HuH-7.5 (cell line): ENCODE measurements around the gene ASF1A.
"Not testable (repeated sequence)": the region's sequence is repeated elsewhere in the genome, so short reads cannot be mapped to it uniquely, and the experiment has no call there.

Source experiments
- DNase-seq: peaks from one replicate; pipeline ENCODE4 v3.0.0; 2011; ENCODE audit warnings: low spot score

ASF1A gene

GRCh38 chr6:118893807-118894424 lies at the start of gene ASF1A:
Gene ASF1A (plus strand): TSS chr6:118894152. CDS start chr6:118894414, 262 bp downstream.
- peak; percentile 82 for DNase-seq

- no peak for DNase-seq
These were observed 49.0 kb upstream of the ASF1A start for GRCh38 chr6:118844915-118845314.

DNA sequence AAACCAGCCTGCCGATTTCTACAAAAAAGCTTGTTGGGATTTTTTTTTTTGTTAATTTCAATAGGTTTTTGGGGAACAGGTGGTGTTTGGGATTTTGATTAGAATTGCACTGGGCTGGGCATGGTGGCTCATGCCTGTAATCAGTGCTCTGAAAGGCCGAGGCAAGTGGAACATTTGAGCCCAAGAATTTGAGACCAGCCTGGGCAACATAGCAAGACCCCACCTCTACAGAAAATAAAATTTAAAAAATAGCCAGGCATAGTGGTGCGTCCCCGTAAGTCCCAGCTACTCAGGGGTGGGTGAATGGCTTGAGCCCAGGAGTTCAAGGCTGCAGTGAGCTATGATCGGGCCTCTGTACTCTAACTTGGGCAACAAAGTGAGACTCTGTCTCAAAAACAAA lies 40.5 kb upstream of the ASF1A start:
- no peak for DNase-seq

DNA sequence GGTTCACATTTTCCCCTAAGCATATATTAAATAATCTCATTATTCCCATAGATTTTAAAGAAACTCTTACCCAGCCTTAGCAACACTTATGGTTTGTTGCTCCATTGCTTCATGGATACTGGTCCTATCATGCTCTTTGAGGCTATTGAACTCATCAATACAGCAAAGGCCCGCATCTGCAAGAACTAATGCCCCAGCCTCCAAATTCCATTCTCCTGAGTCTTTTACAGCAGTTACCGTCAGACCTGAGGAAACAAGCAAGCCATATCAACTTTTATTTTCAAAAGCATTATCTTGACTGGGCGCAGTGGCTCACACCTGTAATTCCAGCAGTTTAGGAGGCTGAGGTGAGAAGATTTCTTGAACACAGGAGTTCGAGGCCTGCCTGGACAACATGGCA lies 37.7 kb upstream of the ASF1A start:
- no peak for DNase-seq

- no peak for DNase-seq
These were observed 34.4 kb upstream of the ASF1A start for GRCh38 chr6:118859517-118860064.

- no peak for DNase-seq
These were observed 33.6 kb upstream of the ASF1A start for GRCh38 chr6:118860363-118860762.

DNA sequence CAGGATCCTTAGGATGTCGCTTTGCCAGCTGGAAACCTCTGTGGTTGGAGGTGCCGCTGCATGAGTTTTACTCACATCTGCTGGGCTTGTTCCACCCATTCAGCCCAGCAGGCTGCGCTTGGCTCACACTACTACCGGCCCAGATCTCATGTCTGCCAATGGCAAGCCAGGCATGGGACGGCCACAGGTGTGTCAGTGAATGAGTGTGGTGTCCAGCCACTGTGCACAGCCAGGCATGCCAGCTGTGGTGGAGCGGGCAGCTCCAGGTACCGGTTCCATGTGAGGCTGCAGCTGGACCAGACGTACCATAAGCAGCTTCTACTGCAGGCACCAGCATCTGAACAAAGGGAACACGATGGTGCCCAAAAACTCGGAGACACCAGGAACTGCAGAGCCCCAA lies 33.1 kb upstream of the ASF1A start:
- no peak for DNase-seq

- no peak for DNase-seq
These were observed 31.5 kb upstream of the ASF1A start for GRCh38 chr6:118862443-118862842.

DNA sequence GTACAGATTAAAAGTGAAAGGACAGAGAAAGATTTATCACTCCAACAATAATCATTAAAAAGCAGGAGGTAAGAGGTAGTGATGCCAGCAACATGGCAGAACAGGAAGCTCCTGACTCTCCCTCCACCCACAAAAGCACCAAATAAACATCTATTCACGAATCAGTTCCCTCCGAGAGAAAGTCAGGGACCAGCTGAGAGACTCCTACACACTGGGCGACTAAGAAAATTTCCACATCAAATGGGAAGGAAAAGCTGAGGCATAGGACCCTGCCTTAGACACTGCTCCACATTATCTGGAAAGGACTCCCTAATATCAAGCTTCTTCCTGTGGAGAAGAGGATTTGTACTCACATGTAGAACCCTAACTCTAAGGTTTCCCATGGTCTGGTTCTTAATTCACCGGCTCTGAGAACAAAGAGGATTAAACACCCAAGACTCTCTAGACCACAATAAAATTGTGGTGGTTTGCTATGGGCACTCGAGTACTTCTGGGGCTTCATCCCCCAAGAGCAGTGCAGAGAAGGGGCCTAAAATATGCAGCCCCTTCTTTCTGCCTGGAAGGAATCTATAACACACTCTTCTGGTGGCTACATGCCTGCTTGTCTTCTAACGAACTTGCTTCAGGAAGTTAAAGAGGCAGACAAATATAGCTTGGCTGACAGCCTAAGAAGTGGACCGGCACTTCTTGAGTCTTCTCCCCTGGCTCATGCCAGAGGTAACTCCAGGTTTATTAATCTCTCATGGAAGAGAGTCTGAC lies 29.4 kb upstream of the ASF1A start:
- no peak for DNase-seq

GRCh38 chr6:118865100-118865391 lies 28.9 kb upstream of the ASF1A start:
- no peak for DNase-seq

DNA sequence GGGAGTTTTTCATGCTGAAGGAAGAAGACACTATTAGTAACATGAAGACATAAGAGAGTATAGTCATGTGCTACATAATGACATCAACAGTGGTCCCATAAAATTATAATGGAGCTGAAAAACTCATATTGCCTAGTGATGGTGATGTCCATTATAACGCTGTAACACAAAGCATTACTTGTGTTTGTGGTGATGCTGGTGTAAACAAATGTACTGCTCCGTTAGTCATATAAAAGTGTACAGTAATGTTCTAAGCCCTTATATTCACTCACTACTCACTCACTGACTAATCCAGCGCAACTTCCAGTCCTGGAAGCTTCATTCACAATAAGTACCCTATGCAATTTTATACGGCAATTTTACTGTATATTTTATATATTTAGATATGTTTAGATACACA lies 26.8 kb upstream of the ASF1A start:
- no peak for DNase-seq

DNA sequence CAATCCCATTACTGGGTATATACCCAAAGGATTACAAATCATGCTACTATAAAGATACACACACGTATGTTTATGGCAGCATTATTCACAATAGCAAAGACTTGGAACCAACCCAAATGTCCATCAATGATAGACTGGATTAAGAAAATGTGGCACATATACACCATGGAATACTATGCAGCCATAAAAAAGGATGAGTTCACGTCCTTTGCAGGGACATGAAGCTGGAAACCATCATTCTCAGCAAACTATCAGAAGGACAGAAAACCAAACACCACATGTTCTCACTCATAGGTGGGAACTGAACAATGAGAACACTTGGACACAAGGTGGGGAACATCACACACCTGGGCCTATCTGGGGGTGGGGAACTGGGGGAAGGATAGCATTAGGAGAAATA lies 25.1 kb upstream of the ASF1A start:
- not testable (repeated sequence) for DNase-seq

DNA sequence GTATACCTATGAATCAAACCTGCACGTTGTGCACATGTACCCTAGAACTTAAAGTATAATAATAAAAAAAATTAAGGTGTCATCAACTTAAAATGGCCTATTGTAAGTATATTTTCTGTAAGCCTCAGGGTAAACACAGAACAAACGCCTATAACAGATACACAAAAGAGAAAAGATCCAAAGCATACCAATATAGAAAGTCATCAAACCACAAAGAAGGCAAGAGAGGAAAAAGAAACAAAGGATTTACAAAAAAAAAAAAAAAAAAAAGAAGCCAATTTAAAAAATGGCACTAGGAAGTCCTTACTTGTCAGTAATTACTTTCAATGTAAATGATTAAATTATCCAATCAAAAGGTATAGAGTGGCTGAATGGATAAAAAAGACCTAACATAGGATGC lies 24.6 kb upstream of the ASF1A start:
- DNase-seq, result no peak

DNA sequence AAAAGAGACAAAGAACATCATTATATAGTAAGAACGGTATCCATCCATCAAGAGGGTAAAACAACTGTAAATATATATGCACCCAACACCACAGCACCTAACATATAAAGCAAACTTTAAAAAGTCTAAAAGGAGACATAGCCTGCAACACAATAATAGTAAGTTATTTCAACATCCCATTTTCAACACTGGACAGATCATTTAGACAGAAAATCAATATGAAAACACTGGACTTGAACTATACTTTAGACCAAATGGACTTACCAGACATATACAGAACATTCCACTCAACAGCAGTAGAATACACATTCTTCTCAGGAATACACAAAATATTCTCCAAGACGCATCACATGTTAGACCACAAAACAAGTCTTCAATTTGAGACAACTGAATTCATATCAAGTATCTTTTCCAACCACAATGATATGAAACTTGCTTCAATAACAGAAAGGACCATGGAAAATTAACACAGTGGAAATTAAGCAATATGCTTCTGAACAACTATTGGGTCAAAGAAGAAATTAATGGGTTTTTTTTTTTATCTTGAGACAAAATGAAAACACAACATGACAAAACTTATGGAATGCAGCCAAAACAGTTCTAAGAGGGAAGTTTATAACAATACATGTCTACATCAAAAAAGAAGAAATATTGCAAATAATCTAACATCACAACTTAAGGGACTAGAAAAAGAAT lies 23.9 kb upstream of the ASF1A start:
- DNase-seq, result no peak

DNA sequence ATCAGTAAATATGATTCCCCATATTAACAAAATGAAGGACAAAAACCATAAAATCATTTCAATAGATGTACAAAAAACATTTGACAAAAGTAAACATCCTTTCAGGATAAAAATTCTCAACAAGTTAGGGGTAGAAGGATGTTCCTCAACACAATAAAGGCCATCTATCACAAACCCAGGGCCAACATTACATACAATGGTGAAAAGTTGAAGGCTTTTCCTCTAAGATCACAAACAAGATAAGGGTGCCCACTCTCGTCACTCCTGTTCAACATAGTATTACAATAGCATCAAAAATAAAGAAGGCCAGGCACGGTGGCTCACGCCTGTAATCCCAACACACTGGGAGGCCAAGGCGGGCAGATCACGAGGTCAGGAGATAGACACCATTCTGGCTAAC lies 22.6 kb upstream of the ASF1A start:
- no peak for DNase-seq

DNA sequence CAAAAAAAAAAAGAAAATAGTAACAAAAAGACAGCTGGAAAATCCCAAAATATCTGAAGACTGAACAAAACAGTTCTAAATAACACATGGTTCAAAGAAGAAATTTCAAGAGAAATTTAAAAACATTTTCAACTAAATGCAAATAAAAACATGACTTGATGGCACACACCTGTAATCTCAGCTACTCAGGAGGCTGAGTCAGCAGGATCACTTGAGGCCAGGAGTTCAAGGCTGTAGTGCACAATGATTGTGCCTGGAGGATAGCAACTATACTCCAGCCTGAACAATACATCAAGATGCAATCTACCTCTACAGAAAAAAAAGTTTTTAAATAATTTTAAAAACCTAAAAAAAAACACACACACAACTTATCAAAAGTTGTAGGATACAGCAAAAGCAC lies 21.6 kb upstream of the ASF1A start:
- DNase-seq, result no peak

DNA sequence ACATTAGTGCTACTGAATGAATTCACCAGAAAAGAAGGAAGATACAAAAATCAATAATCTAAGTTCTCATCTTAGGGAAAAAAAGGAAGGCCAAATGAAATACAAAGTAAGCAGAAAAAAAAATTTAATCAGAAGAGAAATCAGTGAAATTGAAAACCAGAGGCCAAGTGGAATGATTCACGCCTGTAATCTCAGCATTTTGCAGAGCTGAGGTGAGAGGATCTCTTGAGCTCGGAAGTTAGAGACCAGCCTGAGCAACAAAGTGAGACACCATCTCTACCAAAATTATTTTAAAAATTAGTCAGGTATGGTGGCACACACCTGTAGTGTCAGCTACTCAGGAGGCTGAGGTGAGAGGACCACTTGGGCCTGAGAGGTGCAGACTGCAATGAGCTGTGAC lies 21.2 kb upstream of the ASF1A start:
- DNase-seq, result no peak

DNA sequence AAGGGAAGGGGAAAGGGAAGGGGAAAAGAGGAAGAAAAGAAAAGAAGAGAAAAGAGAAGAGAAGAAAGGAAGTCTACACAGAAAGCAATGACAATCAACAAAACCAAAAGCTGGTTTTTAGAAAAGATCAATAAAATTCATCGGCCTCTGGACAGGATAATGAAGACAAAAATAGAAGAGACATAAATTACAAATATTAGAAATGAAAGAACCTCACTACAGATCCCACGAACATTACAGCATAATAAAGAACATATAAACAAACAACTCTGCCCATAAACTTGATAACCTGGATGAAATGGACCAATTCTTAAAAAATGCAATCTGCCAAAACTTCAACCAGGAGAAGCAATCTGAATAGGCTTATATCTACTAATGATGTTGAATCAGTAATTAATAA lies 20.7 kb upstream of the ASF1A start:
- DNase-seq, result no peak

DNA sequence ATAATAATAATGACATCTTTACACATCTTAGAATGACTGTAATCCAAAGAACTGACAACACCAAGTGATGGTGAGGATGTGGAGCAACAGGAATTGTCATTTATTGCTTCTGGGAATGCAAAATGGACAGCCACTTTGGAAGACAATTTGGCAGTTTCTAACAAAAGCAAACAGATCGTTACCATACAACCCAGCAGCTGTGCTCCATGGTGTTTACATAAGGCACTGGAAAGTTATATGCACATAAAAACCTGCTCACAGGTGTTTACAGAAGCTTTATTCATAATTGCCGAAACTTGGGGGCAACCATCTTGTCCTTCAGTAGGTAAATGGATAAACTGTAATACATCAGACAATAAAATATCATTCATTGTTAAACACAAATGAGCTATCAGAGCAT lies 18.3 kb upstream of the ASF1A start:
- no peak for DNase-seq

- DNase-seq, result no peak
These were observed 17.8 kb upstream of the ASF1A start for GRCh38 chr6:118876198-118876597.

DNA sequence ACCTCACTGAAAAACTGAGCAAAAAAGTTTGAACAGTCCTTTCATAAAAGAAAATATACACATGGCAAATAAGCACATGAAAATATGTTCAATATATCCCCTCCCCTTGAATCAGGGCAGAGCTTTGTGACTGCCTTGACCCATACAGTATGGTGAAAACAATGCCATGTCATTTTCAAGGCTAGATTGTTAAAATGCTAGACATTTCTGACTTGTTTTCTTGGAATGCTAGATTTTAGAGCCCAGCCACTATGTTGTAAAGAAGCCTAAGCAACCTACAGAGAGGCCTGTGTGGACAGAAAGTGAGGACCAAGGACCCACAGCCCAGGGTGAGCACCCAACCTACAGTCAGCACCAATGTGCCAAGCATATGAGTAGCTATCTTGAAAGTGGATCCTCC lies 17.1 kb upstream of the ASF1A start:
- DNase-seq, result no peak

DNA sequence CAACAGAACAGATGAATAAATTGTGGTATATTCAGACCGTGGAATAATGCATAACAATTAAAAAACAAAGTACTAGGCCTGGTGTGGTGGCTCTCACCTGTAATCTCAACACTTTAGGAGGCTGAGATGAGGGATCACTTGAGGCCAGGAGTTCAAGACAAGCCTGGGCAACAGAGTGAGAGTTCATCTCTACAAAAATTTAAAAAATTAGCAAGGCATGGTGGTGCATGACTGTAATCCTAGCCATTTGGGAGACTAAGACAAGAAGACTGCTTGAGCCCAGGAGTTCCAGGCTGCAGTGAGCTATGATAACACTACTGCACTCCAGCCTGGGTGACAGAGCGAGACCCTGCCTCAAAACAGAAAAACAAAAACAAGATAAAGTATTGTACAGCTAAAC lies 16.1 kb upstream of the ASF1A start:
- DNase-seq, result no peak
